ENCODE measurements around the gene BCL10.

- TF ChIP-seq, protein P1, sequence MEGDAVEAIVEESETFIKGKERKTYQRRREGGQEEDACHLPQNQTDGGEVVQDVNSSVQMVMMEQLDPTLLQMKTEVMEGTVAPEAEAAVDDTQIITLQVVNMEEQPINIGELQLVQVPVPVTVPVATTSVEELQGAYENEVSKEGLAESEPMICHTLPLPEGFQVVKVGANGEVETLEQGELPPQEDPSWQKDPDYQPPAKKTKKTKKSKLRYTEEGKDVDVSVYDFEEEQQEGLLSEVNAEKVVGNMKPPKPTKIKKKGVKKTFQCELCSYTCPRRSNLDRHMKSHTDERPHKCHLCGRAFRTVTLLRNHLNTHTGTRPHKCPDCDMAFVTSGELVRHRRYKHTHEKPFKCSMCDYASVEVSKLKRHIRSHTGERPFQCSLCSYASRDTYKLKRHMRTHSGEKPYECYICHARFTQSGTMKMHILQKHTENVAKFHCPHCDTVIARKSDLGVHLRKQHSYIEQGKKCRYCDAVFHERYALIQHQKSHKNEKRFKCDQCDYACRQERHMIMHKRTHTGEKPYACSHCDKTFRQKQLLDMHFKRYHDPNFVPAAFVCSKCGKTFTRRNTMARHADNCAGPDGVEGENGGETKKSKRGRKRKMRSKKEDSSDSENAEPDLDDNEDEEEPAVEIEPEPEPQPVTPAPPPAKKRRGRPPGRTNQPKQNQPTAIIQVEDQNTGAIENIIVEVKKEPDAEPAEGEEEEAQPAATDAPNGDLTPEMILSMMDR (IDR thresholded peaks at IDR 0.05), result no peak
- no peak for TF ChIP-seq POLR2A (IDR thresholded peaks at IDR 0.05)
These were observed 23.7 kb upstream of the BCL10 start for GRCh38 chr1:85300140-85300539.

Measured in lower leg skin (tissue), 3 donors.